BLaER1 (cell line): ENCODE data around the gene CHRM4.
"Not testable (repeated sequence)": the region's sequence is repeated elsewhere in the genome, so short reads cannot be mapped to it uniquely, and the experiment has no call there.

Source experiments
- H3K27ac ChIP-seq: shearing (Covaris generic); formaldehyde crosslinking; 2 replicates; pipeline ENCODE4 v1.8.1; 2022
- H3K27me3 ChIP-seq: shearing (Covaris generic); formaldehyde crosslinking; 2 replicates; pipeline ENCODE4 v1.8.1; 2022
- H3K36me3 ChIP-seq: shearing (Covaris generic); formaldehyde crosslinking; 2 replicates; pipeline ENCODE4 v1.8.1; 2022
- H3K4me1 ChIP-seq: shearing (Covaris generic); formaldehyde crosslinking; 2 replicates; pipeline ENCODE4 v1.8.1; 2022
- H3K4me2 ChIP-seq: shearing (Covaris generic); formaldehyde crosslinking; 2 replicates; pipeline ENCODE4 v1.8.1; 2022
- H3K4me3 ChIP-seq: shearing (Covaris generic); formaldehyde crosslinking; 2 replicates; pipeline ENCODE4 v1.8.1; 2022
- H3K9ac ChIP-seq: shearing (Covaris generic); formaldehyde crosslinking; 2 replicates; pipeline ENCODE4 v1.8.1; 2022
- H3K9me3 ChIP-seq: shearing (Covaris generic); formaldehyde crosslinking; 2 replicates; pipeline ENCODE4 v1.8.1; 2022
- H4K20me1 ChIP-seq: shearing (Covaris generic); formaldehyde crosslinking; 2 replicates; pipeline ENCODE4 v1.8.1; 2022
- Cebpa-rat ChIP-seq: shearing (Covaris generic); IDR thresholded peaks from 2 replicates; pipeline ENCODE4 v1.8.1; 2022

The CHRM4 gene

GRCh38 chr11:46383404-46383758 lies 8.2 kb downstream of the CHRM4 start:
- Histone ChIP-seq H3K9me3 (no peaks in the 10 kb centered on the region), H3K27ac (no peak overlapping the region), H3K4me2 (peak overlapping the region; percentile 94; the same call in 1 of the 2 replicates), H3K9ac (no peak overlapping the region), H4K20me1 (peaks cover 50% of the 10 kb centered on the region), H3K4me1 (peaks cover 42% of the 10 kb centered on the region), H3K27me3 (peaks cover 33% of the 10 kb centered on the region), H3K4me3 (no peak overlapping the region), H3K36me3 (peaks cover 20% of the 10 kb centered on the region)
- TF ChIP-seq Cebpa-rat: no peak

- Histone ChIP-seq H4K20me1 (peaks cover 50% of the 10 kb centered on the region), H3K4me2 (peak overlapping the region; percentile 94), H3K4me1 (peaks cover 43% of the 10 kb centered on the region), H3K9me3 (no peaks in the 10 kb centered on the region), H3K9ac (peak overlapping the region; percentile 91), H3K27ac (peak overlapping the region; percentile 87), H3K27me3 (peaks cover 28% of the 10 kb centered on the region), H3K36me3 (peaks cover 25% of the 10 kb centered on the region), H3K4me3 (peak overlapping the region; percentile 73)
- TF ChIP-seq Cebpa-rat: no peak
These were observed 8.8 kb downstream of the CHRM4 start for GRCh38 chr11:46382646-46383403.

DNA sequence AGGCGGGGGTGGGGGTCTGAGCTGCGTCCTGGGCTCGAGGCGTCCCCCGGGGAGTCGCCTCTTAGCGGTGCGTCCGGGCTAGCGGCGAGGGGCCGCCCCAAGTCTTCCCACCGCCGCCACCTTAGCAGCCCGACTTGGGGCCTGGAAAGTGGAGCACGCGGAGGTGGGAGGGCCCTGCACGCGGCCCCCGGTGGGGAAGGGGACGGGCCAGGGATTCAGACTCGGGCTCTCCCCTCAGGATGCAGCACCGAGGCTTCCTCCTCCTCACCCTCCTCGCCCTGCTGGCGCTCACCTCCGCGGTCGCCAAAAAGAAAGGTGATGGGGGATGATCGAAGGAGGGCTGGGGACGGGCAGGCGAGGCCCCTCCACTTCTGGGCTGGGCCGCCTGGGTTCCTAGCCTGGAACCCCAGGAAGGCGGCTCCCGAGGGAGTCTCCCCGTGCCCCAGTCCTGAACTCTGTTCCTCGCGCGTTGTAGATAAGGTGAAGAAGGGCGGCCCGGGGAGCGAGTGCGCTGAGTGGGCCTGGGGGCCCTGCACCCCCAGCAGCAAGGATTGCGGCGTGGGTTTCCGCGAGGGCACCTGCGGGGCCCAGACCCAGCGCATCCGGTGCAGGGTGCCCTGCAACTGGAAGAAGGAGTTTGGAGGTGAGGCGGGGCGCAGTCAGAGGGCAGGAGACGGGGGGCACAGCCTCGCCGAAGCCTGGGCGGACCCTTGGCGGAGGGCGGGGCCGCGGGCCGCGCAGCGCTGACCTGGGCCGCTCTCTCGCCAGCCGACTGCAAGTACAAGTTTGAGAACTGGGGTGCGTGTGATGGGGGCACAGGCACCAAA lies 9.5 kb downstream of the CHRM4 start:
- Histone ChIP-seq H3K4me2 (peak overlapping the region; percentile 94), H3K27me3 (peaks cover 20% of the 10 kb centered on the region), H3K36me3 (peaks cover 33% of the 10 kb centered on the region), H3K27ac (peak overlapping the region; percentile 87), H3K4me3 (peak overlapping the region; percentile 73), H3K9me3 (no peaks in the 10 kb centered on the region), H3K4me1 (peaks cover 40% of the 10 kb centered on the region), H4K20me1 (peaks cover 46% of the 10 kb centered on the region), H3K9ac (peak overlapping the region; percentile 91)
- no peak for TF ChIP-seq Cebpa-rat

DNA sequence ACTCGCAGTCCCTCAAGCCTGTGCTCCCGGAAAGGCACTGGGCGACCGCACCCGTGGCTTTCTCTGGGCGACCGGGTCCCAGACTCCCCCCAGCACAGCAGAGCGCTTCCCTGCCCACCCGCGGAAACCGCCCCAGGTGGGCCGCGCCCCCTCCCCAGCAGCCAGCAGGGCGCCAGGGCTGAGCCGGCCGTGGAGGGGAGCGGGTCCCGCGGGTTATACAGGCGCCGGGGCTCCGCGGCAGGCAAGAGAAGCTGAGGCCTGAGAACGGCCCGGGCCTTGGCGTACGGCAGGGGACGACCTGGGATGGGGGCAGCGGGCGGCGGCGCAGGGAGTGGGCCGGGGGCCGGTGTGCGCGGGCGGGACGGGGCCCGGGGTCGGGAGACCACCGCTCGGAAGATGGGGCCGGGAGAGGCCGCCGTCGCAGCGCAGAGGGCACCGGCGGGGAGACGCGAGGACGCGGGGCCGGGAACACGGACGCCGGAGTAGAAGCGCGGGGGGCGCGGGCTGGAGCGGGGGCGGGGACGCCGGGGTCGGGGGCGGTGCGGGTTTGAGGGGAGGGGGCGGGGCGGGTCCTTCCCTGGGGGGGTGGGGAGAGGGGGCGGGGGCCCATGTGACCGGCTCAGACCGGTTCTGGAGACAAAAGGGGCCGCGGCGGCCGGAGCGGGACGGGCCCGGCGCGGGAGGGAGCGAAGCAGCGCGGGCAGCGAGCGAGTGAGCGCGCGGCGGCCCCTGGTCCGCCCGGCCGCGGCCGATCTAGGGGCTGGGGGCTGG lies 10.3 kb downstream of the CHRM4 start, which contains the start of gene MDK:
Gene MDK (plus strand): TSS at position 622 of the 771 bp plus-strand sequence. CDS start 389 bp downstream, outside the sequence.
- TF ChIP-seq Cebpa-rat: no peak
- Histone ChIP-seq H3K9ac (peak within 1 kb of the TSS; percentile 91), H4K20me1 (peaks cover 51% of the 10 kb centered on the region), H3K36me3 (peaks cover 41% of the 10 kb centered on the region), H3K27ac (peak within 1 kb of the TSS; percentile 90), H3K9me3 (no peaks in the 10 kb centered on the region), H3K4me2 (peak within 1 kb of the TSS; percentile 95), H3K4me3 (peak within 1 kb of the TSS; percentile 73), H3K27me3 (peaks cover 12% of the 10 kb centered on the region), H3K4me1 (peaks cover 40% of the 10 kb centered on the region)

GRCh38 chr11:46380340-46381047 lies 11.1 kb downstream of the CHRM4 start:
- H3K4me1 ChIP-seq: peaks cover 40% of the 10 kb centered on the region
- peak overlapping the region; percentile 90 for H3K9ac ChIP-seq
- peak overlapping the region; percentile 73 for H3K4me3 ChIP-seq
- H3K4me2 ChIP-seq: peak overlapping the region; percentile 95
- H3K27me3 ChIP-seq: peaks cover 5% of the 10 kb centered on the region; the same call in 1 of the 2 replicates
- no peak for TF ChIP-seq Cebpa-rat
- peak overlapping the region; percentile 90 for H3K27ac ChIP-seq
- peaks cover 49% of the 10 kb centered on the region for H3K36me3 ChIP-seq
- no peaks in the 10 kb centered on the region for H3K9me3 ChIP-seq
- H4K20me1 ChIP-seq: peaks cover 55% of the 10 kb centered on the region

DNA sequence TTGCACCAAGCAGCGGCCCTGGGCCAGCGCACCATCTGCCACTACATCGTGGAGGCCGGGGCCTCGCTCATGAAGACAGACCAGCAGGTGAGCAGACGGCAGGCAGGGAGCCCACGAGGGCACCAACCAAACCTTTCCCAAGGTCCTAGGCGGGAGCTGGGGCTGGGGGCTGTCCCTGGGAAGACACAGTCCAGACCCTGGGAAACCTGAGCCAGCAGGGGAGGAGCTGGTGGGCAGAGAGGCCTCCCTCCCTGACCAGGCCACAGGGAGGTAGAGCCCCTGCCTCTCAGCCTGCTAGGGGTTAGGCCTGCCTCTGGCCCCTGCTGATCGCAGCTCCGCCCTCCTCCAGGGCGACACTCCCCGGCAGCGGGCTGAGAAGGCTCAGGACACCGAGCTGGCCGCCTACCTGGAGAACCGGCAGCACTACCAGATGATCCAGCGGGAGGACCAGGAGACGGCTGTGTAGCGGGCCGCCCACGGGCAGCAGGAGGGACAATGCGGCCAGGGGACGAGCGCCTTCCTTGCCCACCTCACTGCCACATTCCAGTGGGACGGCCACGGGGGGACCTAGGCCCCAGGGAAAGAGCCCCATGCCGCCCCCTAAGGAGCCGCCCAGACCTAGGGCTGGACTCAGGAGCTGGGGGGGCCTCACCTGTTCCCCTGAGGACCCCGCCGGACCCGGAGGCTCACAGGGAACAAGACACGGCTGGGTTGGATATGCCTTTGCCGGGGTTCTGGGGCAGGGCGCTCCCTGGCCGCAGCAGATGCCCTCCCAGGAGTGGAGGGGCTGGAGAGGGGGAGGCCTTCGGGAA lies 11.9 kb downstream of the CHRM4 start:
- Histone ChIP-seq H3K36me3 (peaks cover 57% of the 10 kb centered on the region), H3K4me1 (peaks cover 40% of the 10 kb centered on the region), H3K4me3 (peak overlapping the region; percentile 73), H3K9ac (peak overlapping the region; percentile 90; the same call in 1 of the 2 replicates), H3K4me2 (peak overlapping the region; percentile 95), H4K20me1 (peaks cover 55% of the 10 kb centered on the region), H3K27ac (peak overlapping the region; percentile 90)
- H3K9me3 ChIP-seq, H3K27me3 ChIP-seq: not testable (repeated sequence)

- Histone ChIP-seq H3K4me2 (peak overlapping the region; percentile 95), H3K36me3 (peaks cover 61% of the 10 kb centered on the region), H4K20me1 (peaks cover 53% of the 10 kb centered on the region), H3K27me3 (no peaks in the 10 kb centered on the region), H3K4me1 (peaks cover 40% of the 10 kb centered on the region), H3K9me3 (no peaks in the 10 kb centered on the region), H3K27ac (peak overlapping the region; percentile 90), H3K4me3 (peak overlapping the region; percentile 11; the same call in 1 of the 2 replicates), H3K9ac (no peak overlapping the region; the same call in 1 of the 2 replicates)
- no peak for TF ChIP-seq Cebpa-rat
These were observed 12.6 kb downstream of the CHRM4 start for GRCh38 chr11:46378811-46379481.

DNA sequence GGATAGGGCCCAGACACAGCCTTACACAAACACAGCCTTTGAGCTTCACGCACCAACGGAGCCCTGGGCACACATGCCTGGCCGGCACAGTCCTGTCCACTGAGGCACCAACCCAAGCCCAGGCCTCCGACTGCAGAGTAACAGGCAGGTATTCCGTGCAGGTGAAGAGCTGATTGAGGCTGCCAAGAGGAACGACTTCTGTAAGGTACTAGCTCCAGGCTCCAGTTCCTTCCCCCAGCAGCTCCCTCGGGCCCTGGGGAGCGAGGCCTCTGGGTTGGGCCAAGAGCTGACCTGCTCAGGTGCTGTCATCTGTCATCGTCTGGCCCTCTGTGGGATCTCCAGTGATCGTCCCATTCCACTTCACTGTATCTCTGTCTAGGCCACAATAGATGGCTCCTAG lies 13.3 kb downstream of the CHRM4 start:
- Histone ChIP-seq H3K27me3 (no peaks in the 10 kb centered on the region), H3K4me1 (peaks cover 38% of the 10 kb centered on the region), H3K9me3 (no peaks in the 10 kb centered on the region), H3K9ac (no peak overlapping the region), H3K4me2 (peak overlapping the region; percentile 95), H4K20me1 (peaks cover 50% of the 10 kb centered on the region), H3K36me3 (peaks cover 61% of the 10 kb centered on the region), H3K27ac (no peak overlapping the region), H3K4me3 (no peak overlapping the region)
- no peak for TF ChIP-seq Cebpa-rat
